ELR (cell line): ENCODE measurements around the gene GAB2.
A peak's percentile ranks its signal among the peaks of the same experiment; 100 is the strongest.

Experiments
- DNase-seq: peaks from one replicate; pipeline ENCODE4 v3.0.0-alpha.2; 2015; ENCODE audit warnings: low read depth

Gene GAB2

DNA sequence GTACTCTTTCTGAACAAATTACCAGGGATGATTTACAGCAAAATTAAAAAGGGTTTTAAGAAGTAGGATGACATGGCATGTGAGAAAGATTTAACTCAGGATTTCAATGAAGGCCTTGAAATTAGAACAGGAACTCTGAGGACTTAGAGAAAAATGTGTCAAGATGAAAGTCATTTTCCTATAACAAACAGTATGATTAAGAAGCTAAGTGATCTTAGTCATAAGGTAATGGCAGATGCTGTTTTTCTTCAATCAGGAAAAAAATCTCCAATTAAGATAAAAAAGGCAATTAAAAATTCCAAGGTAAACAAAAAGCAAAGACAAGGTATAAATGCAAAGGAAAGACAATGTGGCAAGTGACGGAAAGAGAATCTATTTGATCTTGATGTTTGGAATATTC lies 73.5 kb downstream of the GAB2 start:
- DNase-seq = no peak

GRCh38 chr11:78343303-78343702 lies 74.3 kb downstream of the GAB2 start:
- no peak for DNase-seq

GRCh38 chr11:78341841-78342240 lies 75.8 kb downstream of the GAB2 start:
- no peak for DNase-seq

GRCh38 chr11:78340530-78340929 lies 77.1 kb downstream of the GAB2 start:
- DNase-seq = no peak

DNA sequence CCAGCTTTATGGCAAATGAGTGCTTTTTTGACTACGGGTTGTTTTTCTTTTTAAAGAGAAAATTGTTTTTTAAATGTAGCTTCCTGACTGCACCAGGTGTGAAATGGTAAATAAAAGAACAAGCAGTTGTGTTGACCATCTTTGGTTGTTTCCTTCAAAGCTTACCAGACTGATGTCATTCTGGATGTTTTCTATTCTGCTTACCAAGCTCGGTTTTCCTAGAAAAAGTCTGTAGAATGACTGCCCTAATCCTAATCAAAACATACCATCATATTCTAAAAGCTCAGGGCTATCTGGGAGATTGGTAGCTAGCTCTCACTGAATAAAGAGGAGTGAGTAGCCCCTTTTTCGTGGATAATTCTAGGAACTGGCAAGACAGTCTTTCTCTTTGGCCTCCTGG lies 77.7 kb downstream of the GAB2 start:
- no peak for DNase-seq

DNA sequence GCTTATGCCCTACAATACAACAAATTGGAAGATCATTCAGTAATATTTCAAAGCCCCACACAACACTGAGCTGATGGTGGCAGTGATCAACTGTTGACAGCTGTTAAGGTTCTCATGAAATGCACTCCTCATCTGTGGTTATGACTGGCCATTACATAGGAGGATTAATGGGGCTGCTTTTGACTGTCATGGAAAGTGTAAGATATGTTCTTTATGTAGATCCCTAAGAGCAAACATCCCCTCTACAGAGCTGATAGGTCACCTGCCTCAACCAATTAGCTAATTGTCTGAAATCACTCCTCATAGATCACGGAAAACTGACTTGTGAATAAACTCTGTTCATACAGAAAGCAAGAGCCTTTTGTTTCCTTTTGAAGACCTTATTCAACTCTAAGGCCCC lies 78.1 kb downstream of the GAB2 start:
- DNase-seq = no peak

GRCh38 chr11:78338702-78339101 lies 78.9 kb downstream of the GAB2 start:
- DNase-seq = no peak

- DNase-seq = no peak
Observed at GRCh38 chr11:78338138-78338537, 79.5 kb downstream of the GAB2 start.

DNA sequence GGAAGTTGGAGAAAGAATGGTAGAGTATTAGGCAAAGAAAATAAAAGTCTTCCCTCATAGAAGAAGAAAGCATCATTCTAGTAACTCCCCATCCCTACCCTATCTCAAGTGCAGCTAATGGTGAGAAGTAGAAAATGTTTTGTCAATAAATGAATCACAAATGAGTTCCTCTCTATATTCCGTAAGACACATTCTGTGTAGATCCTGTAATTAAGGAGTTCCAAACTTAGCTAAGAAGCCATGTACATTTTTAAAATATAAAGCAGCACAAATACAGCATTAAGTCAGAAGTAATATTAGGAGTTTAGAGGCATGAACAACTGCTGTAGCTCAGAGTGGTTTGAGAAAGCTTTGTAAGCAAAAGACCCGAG lies 80.1 kb downstream of the GAB2 start:
- DNase-seq = no peak

DNA sequence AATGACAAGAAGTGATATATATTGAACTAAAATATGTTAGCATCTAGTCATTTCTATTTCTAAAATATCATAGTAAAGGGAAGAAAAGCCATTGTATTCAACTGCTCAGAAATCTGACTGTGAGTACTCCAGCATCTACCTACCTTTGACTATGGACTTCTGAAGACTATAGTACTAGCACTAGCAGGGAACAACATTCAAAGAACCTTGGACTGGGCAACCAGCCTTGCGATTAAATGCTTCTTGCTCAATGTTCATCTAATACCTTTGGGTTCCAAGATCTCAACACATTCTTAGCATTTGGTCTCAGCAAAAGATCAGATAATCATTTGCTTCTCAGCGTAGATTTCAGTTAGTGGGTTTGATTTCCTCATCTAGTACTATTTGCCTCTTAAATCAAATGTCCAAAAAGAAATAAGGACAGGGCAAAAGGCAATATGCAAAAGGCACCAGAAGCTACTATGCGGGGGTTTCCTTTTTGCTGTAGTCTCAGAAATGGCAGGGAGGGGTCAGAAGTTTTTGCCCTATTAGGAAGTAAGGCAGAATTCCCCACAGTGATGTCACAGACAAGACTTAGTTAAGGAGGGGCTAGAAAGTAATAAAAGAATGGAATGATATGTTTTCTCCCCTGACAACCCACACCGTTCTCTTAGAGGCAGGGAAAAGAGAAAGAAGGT lies 80.6 kb downstream of the GAB2 start:
- no peak for DNase-seq

DNA sequence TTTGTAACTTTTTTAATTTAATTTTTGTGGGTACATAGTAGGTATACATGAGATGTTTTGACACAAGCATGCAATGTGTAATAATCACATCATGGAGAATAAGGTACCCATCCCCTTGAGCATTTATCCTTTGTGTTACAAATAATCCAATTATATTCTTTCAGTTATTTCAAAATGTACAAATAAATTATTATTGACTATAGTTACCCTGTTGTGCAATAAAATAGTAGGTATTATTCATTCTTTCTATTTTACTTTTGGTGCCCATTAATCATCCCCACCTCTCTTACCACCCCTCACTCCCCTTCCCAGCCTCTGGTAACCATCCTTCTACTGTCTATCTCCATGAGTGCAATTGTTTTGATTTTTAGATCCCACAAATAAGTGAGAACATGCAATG lies 83.5 kb downstream of the GAB2 start:
- no peak for DNase-seq

DNA sequence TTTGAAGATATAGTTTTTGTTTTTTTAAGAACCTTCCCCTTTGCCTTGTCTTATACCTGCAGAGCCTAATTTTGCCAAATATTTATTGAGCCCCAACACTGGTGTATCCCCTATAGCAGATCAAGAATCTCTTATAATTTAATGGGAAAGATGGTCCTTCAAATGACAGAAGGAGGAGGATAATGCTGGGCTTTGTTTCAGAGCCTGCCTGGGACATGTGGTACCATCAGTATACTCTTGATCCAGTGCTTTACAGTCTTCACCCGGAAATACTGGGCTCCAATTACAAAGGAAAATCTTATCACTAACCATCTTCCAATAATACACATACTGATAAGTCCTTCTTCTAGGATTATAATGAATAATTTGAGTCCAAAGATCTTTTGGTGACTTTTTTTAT lies 84.7 kb downstream of the GAB2 start:
- DNase-seq = no peak

DNA sequence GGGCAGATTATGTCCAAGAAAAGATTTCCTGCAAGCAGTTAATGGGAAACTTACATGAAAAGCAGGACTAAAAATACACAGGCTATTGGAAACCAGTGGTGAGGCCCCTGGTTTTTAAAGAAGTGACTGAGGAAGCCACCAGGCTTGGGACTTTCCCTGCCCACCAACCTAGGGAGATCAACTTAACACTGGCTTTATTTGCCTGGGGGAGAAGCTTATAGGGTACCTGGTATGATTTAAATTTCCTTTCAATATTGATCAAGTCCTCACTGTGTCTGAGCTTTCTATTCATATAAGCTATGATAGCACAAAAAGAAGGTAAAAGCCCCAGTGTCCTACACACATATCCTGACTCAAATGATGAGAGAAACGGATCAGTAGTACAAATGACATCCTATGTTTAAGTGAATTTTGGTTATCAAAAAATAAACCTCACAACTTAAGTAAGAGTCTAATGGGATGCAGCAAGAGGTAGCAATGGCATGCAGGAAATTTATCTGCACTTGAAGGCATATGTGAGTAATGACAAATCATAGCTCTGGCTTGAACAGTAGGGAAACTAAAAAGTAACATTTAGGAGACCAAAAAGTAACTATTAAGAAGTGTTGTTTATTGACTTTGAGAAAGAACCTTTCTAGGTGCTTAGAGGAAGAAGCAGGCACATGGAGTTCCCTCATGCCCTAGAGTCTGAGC lies 85.3 kb downstream of the GAB2 start:
- no peak for DNase-seq

GRCh38 chr11:78331711-78332110 lies 85.9 kb downstream of the GAB2 start:
- DNase-seq = no peak

GRCh38 chr11:78330361-78330760 lies 87.3 kb downstream of the GAB2 start:
- DNase-seq = no peak

- no peak for DNase-seq
Observed at GRCh38 chr11:78327945-78328344, 89.7 kb downstream of the GAB2 start.

GRCh38 chr11:78325274-78325781 lies 92.3 kb downstream of the GAB2 start:
- DNase-seq = no peak

DNA sequence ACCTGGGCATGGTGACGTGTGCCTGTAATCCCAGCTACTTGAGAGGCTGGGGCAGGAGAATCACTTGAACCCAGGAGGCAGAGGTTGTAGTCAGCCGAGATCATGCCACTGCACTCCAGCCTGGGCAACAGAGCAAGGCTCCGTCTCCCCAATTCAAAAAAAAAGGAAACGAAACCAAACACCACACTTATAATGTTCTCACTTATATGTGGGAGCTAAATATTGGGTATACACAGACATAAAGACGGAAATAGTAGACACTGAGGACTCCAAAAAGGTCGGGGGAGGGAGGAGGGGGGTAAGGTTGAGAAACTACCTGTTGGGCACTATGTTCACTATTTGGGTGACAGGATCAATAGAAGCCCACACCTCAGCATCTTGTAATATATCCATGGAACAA lies 94.3 kb downstream of the GAB2 start:
- DNase-seq = no peak

- no peak for DNase-seq
Observed at GRCh38 chr11:78319453-78319955, 98.1 kb downstream of the GAB2 start.

GRCh38 chr11:78318321-78319114 lies 99.1 kb downstream of the GAB2 start:
- DNase-seq = no peak

GRCh38 chr11:78315724-78316123 lies 101.9 kb downstream of the GAB2 start:
- no peak for DNase-seq

- DNase-seq = no peak
Observed at GRCh38 chr11:78314762-78315161, 102.9 kb downstream of the GAB2 start.

DNA sequence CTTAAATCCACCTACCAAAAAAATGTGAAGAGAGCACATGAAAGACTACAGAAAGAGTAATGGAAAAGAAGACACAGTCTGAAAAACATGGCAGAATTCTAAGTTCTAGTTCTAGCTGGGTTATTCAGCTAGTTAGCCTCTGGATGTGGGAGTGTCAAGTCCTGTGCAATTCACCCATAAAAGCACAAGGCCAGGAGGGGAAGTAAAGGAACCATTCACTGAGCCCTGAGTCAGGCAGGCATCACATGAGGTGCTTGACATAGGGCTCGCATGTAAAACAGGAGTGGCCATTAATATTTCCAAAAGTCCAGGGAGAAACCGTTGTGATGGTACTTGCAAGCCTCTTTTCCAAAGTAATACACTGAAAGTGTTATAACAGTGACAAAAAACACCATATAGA lies 103.7 kb downstream of the GAB2 start:
- peak; percentile 7 for DNase-seq
